GM18870 (cell line): ENCODE results near the gene TEX26.

Experiments used
- ATAC-seq: cut with Tn5 transposase; IDR thresholded peaks from one replicate; pipeline ENCODE4 v1.9.1; 2021; ENCODE audit warnings: moderate library complexity; ENCODE audit not compliant: unreplicated experiment

The TEX26 gene

GRCh38 chr13:30932481-30933353 is at the start of gene TEX26:
TSS of gene TEX26 (plus strand) at chr13:30932656. CDS start at chr13:30932716, 60 bp downstream.
- no peak for ATAC-seq

- no peak for ATAC-seq
Observed at GRCh38 chr13:30882996-30883766, 49.3 kb upstream of the TEX26 start.

GRCh38 chr13:30884543-30884942 is 47.9 kb upstream of the TEX26 start:
- ATAC-seq: no peak

- ATAC-seq: no peak
Observed at GRCh38 chr13:30889196-30889690, 43.2 kb upstream of the TEX26 start.

- no peak for ATAC-seq
Observed at GRCh38 chr13:30892966-30893365, 39.5 kb upstream of the TEX26 start.

GRCh38 chr13:30895773-30896172 is 36.7 kb upstream of the TEX26 start:
- ATAC-seq: no peak

GRCh38 chr13:30898070-30898469 is 34.4 kb upstream of the TEX26 start:
- no peak for ATAC-seq

- ATAC-seq: no peak
Observed at GRCh38 chr13:30898678-30899241, 33.7 kb upstream of the TEX26 start.

GRCh38 chr13:30900436-30900835 is 32.0 kb upstream of the TEX26 start:
- no peak for ATAC-seq

GRCh38 chr13:30900952-30901749 is 31.3 kb upstream of the TEX26 start:
- ATAC-seq: no peak

GRCh38 chr13:30904043-30904442 is 28.4 kb upstream of the TEX26 start:
- ATAC-seq: no peak

- ATAC-seq: no peak
Observed at GRCh38 chr13:30905932-30906383, 26.5 kb upstream of the TEX26 start, which contains the start of gene MEDAG. TSS of gene MEDAG (plus strand) at chr13:30906271. CDS start at chr13:30906516, 245 bp downstream.

GRCh38 chr13:30906411-30907051 is 25.9 kb upstream of the TEX26 start:
- ATAC-seq: no peak

- ATAC-seq: no peak
Observed at GRCh38 chr13:30907121-30907861, 25.2 kb upstream of the TEX26 start.

- ATAC-seq: no peak
Observed at GRCh38 chr13:30908416-30908980, 24.0 kb upstream of the TEX26 start.

- ATAC-seq: no peak
Observed at GRCh38 chr13:30910676-30911075, 21.8 kb upstream of the TEX26 start.

GRCh38 chr13:30915691-30916541 is 16.5 kb upstream of the TEX26 start:
- no peak for ATAC-seq

- no peak for ATAC-seq
Observed at GRCh38 chr13:30916991-30917390, 15.5 kb upstream of the TEX26 start.
